ENCODE data around the gene SPECC1L.
"Not testable (repeated sequence)": the region's sequence is repeated elsewhere in the genome, so short reads cannot be mapped to it uniquely, and the experiment has no call there.

DNA sequence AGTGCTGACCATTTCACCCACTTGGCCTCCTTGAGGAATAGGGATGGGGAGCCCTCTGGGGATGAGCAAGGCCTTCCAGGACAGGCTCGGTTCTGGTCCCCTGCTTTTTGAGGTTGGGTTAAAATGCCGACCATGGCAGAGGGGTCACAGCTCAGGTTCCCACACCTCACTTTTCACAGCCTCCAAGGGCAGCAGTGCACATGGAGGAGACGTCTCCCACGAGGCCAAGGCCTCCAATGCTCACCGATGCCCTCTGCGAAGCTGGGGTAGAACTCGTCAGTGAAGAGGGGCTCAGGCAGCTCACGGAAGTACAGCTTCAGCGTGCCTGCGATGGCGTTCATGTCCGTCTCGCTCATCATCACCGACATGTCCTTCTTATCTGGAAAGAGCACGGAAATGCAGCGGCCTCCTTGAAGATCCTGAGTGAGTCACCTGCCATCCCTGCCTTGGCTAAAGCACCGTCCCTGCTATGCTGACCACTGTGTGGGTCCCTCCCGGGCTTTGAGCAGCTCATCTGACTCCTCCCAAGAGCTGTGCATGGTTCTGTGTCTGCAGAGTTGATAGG, 8.4 kb upstream of the SPECC1L start:
- TF ChIP-seq, protein P1, sequence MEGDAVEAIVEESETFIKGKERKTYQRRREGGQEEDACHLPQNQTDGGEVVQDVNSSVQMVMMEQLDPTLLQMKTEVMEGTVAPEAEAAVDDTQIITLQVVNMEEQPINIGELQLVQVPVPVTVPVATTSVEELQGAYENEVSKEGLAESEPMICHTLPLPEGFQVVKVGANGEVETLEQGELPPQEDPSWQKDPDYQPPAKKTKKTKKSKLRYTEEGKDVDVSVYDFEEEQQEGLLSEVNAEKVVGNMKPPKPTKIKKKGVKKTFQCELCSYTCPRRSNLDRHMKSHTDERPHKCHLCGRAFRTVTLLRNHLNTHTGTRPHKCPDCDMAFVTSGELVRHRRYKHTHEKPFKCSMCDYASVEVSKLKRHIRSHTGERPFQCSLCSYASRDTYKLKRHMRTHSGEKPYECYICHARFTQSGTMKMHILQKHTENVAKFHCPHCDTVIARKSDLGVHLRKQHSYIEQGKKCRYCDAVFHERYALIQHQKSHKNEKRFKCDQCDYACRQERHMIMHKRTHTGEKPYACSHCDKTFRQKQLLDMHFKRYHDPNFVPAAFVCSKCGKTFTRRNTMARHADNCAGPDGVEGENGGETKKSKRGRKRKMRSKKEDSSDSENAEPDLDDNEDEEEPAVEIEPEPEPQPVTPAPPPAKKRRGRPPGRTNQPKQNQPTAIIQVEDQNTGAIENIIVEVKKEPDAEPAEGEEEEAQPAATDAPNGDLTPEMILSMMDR (IDR thresholded peaks at IDR 0.05): not testable (repeated sequence)
- TF ChIP-seq POLR2A (IDR thresholded peaks at IDR 0.05): not testable (repeated sequence)
